WERI-Rb-1 (cell line): Measurements from ENCODE around the gene ATP13A3.

Experiments used
- DNase-seq: peaks from one replicate; pipeline ENCODE4 v3.0.0-alpha.2; 2020
- H3K27ac ChIP-seq: fragments of 250-450 bp; sonication (Bioruptor Pico); 2 replicates; pipeline ENCODE4 v1.5.1; 2020; ENCODE audit warnings: mild to moderate bottlenecking, moderate library complexity
- H3K27me3 ChIP-seq: fragments of 250-450 bp; sonication (Bioruptor Pico); 2 replicates; pipeline ENCODE4 v1.5.1; 2021; ENCODE audit warnings: mild to moderate bottlenecking, low read depth, moderate library complexity; ENCODE audit not compliant: insufficient read depth, severe bottlenecking
- H3K36me3 ChIP-seq: fragments of 250-450 bp; sonication (Bioruptor Pico); 2 replicates; pipeline ENCODE4 v1.5.1; 2020; ENCODE audit warnings: mild to moderate bottlenecking, moderate library complexity
- H3K4me3 ChIP-seq: 2 replicates; pipeline ENCODE4 v1.5.1; 2011; ENCODE audit warnings: low read depth, mild to moderate bottlenecking, control low read depth, low read length
- H3K9me3 ChIP-seq: fragments of 250-450 bp; sonication (Bioruptor Pico); 2 replicates; pipeline ENCODE4 v1.5.1; 2021; ENCODE audit warnings: mild to moderate bottlenecking, moderate library complexity; ENCODE audit not compliant: severe bottlenecking
- CTCF ChIP-seq: IDR thresholded peaks from 2 replicates; pipeline ENCODE4 v1.5.1; 2011; ENCODE audit warnings: low read depth, mild to moderate bottlenecking, control low read depth, inconsistent platforms, low read length

The ATP13A3 gene

GRCh38 chr3:194514626-194515025, 27.8 kb upstream of the ATP13A3 start:
- no peak for TF ChIP-seq CTCF
- no peak overlapping the region for H3K4me3 ChIP-seq
- no peak overlapping the region for H3K27ac ChIP-seq
- H3K36me3 ChIP-seq = no peaks in the 10 kb centered on the region
- H3K27me3 ChIP-seq = no peaks in the 10 kb centered on the region
- no peak for DNase-seq
- H3K9me3 ChIP-seq = no peaks in the 10 kb centered on the region

DNA sequence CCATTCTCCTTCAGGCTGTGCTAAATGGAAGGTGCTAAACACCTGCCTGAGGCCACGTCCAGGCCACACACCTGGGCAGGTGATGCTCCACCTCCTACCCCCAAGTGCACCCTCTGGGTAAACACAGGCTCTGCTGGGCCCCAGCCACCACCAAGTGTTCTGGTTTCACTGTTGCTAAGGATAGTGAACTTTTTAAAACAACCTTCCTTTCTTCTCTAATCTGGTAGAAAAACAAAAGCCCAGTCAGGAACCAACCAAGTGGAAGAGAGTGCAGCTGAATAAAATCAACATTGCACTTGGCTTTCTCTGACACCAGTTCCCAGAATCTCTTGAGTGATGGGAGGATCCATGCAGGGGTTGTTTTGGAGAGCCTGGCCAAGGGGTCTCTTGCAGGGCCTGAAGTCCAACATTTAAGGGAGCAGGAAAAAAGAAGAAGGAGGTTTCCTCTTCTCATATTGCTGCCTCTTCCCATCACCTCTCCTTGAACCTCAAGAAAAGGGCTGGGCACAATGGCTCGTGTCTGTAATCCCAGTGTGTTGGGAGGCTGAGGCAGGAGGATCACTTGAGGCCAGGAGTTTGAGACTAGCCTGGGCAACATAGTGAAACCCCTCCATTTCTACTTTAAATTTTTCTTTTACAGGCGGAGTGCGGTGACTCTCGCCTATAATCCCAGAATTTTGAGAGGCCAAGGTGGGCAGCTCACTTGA, 26.2 kb upstream of the ATP13A3 start:
- H3K4me3 ChIP-seq = no peak overlapping the region
- DNase-seq = no peak
- H3K27ac ChIP-seq = no peak overlapping the region
- no peak for TF ChIP-seq CTCF
- H3K36me3 ChIP-seq = no peaks in the 10 kb centered on the region
- no peaks in the 10 kb centered on the region for H3K27me3 ChIP-seq
- H3K9me3 ChIP-seq = no peaks in the 10 kb centered on the region

DNA sequence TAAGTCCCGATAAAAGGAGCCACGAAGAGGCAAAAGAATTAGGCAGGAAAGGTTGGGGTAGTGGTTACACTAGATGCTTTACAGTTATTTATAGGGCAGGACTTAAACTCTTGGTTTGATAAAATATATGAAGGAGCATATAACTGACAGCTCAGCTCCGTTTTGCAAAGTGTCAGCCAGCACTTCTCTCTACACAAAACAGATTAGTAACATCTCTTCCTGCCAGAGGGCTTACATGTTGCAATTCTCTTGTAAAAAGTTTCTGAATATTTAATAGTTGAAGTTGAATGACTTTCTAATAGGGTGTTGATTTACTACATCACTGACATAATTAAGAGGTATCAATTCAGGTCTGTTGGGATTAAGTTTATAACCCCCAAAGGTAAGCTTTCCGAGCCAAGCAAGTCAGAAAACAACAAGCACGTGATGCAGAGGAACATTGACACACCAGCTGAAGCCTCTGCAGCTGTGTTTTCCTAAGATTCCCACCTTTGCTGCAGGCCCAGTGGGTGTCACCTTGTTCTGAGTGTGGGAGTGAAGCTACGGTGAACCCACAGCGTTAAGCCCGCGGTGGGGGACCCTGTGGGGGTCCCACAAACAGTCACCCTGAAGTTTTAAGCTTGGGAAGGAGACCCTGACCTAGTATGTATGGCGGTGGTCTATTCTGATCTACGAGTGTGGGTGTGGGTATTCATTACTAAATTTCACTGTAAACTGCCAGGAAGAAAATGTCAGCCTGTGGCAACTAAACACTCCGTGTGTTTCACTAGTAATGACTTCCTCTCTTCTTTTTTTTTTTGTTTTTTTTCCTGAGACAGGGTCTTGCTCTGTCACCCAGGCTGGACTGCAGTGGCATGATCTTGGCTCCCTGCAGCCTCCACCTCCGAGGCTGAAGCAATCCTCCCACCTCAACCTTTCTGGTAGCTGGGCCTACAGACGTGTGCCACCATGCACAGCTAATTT, 22.0 kb upstream of the ATP13A3 start:
- H3K27me3 ChIP-seq = no peaks in the 10 kb centered on the region
- H3K27ac ChIP-seq = no peak overlapping the region
- no peak overlapping the region for H3K4me3 ChIP-seq
- DNase-seq = no peak
- H3K9me3 ChIP-seq = no peaks in the 10 kb centered on the region
- no peaks in the 10 kb centered on the region for H3K36me3 ChIP-seq
- TF ChIP-seq CTCF = no peak

DNA sequence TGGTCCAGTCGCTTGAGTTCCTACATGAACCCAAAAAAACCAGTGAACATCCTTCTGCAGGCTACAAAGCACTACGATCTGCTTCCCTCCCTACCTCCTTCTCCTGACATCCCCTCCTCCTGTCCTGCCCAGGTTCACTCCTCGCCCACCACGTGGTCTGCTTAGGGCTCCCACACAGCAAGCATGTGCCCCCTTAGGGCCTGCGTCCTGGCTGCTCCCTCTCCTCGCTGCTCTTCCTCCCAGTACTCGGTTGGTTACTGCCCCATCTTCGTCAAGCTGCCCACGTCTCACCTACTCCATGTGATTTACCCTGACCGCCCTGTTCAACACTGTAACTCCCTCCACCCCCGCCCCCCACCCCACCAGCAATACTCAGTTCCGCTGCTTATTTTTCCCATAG, 20.8 kb upstream of the ATP13A3 start:
- DNase-seq = no peak
- Histone ChIP-seq H3K9me3 (no peaks in the 10 kb centered on the region), H3K36me3 (no peaks in the 10 kb centered on the region), H3K27me3 (no peaks in the 10 kb centered on the region), H3K27ac (no peak overlapping the region), H3K4me3 (no peak overlapping the region)
- no peak for TF ChIP-seq CTCF

- no peaks in the 10 kb centered on the region for H3K36me3 ChIP-seq
- no peaks in the 10 kb centered on the region for H3K9me3 ChIP-seq
- DNase-seq = no peak
- H3K4me3 ChIP-seq = no peak overlapping the region
- TF ChIP-seq CTCF = no peak
- H3K27ac ChIP-seq = no peak overlapping the region
- no peaks in the 10 kb centered on the region for H3K27me3 ChIP-seq
Observed at GRCh38 chr3:194505791-194506415, 19.1 kb upstream of the ATP13A3 start.
